Astrocyte (in vitro differentiated cells and primary cell): ENCODE data around the gene TMEM63A.

Experiments used
- EZH2 ChIP-seq: IDR thresholded peaks from 2 replicates; pipeline ENCODE4 v1.6.1; 2012; ENCODE audit warnings: mild to moderate bottlenecking, low read length, inconsistent platforms; ENCODE audit not compliant: insufficient read depth
- TF ChIP-seq, protein P1 (sequence below): IDR thresholded peaks from 2 replicates; pipeline ENCODE4 v1.5.1; 2011; ENCODE audit warnings: low read depth, mild to moderate bottlenecking, inconsistent platforms, low read length, moderate library complexity; ENCODE audit not compliant: insufficient read depth

DNA sequence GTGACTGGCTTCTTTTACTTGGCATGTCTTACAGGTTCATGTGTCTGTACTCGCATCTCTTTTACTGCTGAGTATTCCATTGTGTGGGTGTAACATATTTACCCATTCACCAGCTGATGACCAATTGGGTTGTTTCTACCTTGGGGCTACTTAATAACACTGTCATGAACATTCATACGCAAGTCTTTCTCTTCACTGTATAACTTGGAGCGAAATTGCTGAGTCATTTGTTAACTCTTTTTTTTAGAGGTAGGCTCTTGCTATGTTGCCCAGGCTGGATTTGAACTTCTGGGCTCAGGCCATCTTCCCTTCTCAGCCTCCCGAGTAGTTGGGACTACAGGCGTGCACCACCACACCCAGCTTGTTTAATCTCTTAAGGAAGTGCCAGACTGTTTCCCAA, 35.4 kb upstream of the TMEM63A start:
- TF ChIP-seq, protein P1, sequence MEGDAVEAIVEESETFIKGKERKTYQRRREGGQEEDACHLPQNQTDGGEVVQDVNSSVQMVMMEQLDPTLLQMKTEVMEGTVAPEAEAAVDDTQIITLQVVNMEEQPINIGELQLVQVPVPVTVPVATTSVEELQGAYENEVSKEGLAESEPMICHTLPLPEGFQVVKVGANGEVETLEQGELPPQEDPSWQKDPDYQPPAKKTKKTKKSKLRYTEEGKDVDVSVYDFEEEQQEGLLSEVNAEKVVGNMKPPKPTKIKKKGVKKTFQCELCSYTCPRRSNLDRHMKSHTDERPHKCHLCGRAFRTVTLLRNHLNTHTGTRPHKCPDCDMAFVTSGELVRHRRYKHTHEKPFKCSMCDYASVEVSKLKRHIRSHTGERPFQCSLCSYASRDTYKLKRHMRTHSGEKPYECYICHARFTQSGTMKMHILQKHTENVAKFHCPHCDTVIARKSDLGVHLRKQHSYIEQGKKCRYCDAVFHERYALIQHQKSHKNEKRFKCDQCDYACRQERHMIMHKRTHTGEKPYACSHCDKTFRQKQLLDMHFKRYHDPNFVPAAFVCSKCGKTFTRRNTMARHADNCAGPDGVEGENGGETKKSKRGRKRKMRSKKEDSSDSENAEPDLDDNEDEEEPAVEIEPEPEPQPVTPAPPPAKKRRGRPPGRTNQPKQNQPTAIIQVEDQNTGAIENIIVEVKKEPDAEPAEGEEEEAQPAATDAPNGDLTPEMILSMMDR: no peak
- no peak for TF ChIP-seq EZH2
